Frontal cortex (tissue), 4 donors: ENCODE results near the gene FIBCD1. TPM values are rescaled to one million over a fixed set of nuclear protein-coding genes. Genes with fewer than 3 reads are reported as not detected.

ENCODE experiments used
- DNase-seq, 2 donors: peaks; one replicate each; pipeline ENCODE4 v3.0.0; 2012; ENCODE audit warnings: low spot score in 2 of 2
- FAIRE-seq: peaks from 2 replicates; lab custom pipeline; 2012; peaks lifted over from hg19 to GRCh38; lab: Jason Lieb, UNC
- total RNA-seq: library from RNA; depleted of rRNA; stranded (reverse); fragments of >200 nt; gene quantifications from one replicate; pipeline ENCODE4 v1.2.3, GENCODE V29; 2014
- donor health status: control.
- donor health status: control.
- donor health status: control.

FIBCD1 gene
- total RNA-seq, 1 donor from 2014 or later, result 0.82 TPM

DNA sequence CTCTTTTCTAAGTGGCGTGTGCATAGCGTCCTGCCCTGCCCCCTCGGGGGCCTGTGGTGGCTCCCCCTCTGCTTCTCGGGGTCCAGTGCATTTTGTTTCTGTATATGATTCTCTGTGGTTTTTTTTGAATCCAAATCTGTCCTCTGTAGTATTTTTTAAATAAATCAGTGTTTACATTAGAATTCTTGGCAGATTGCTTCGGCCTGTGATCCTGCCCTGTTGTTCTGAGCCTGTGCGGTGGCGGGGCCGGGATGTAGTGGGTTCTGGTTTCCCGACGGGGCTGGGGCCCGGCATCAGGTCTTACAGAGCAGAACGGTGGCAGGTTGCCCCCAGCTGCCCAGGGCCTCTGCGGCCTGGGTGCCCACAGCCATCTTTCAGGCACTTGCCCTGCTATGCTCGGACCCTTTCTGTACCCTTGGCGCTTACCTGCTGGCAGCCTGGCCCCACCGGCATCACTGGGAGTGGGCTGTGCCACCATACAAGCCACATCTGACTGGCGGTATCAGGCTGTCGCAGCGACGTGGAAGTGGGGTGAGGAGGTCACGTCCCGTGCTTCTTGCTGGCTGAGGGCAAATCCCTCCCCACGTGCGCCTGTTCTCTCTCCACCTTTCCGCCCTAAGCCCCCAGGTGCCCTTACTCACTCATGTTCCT is 51.4 kb downstream of the FIBCD1 start:
- FAIRE-seq, result no peak
- DNase-seq, result no peak

DNA sequence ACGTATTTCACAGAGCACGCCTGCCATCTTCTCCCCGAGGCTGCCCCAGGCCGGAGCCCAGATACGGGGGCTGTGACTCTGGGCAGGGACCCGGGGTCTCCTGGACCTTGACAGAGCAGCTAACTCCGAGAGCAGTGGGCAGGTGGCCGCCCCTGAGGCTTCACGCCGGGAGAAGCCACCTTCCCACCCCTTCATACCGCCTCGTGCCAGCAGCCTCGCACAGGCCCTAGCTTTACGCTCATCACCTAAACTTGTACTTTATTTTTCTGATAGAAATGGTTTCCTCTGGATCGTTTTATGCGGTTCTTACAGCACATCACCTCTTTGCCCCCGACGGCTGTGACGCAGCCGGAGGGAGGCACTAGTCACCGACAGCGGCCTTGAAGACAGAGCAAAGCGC is 52.1 kb downstream of the FIBCD1 start:
- DNase-seq, result no peak
- FAIRE-seq, result no peak

DNA sequence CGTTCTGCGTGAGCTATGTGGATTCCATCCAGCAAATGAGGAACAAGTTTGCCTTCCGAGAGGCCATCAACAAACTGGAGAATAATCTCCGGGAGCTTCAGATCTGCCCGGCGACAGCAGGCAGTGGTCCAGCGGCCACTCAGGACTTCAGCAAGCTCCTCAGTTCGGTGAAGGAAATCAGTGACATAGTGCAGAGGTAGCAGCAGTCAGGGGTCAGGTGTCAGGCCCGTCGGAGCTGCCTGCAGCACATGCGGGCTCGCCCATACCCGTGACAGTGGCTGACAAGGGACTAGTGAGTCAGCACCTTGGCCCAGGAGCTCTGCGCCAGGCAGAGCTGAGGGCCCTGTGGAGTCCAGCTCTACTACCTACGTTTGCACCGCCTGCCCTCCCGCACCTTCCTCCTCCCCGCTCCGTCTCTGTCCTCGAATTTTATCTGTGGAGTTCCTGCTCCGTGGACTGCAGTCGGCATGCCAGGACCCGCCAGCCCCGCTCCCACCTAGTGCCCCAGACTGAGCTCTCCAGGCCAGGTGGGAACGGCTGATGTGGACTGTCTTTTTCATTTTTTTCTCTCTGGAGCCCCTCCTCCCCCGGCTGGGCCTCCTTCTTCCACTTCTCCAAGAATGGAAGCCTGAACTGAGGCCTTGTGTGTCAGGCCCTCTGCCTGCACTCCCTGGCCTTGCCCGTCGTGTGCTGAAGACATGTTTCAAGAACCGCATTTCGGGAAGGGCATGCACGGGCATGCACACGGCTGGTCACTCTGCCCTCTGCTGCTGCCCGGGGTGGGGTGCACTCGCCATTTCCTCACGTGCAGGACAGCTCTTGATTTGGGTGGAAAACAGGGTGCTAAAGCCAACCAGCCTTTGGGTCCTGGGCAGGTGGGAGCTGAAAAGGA is 53.3 kb downstream of the FIBCD1 start:
- FAIRE-seq (no peak), DNase-seq (no peak)

DNA sequence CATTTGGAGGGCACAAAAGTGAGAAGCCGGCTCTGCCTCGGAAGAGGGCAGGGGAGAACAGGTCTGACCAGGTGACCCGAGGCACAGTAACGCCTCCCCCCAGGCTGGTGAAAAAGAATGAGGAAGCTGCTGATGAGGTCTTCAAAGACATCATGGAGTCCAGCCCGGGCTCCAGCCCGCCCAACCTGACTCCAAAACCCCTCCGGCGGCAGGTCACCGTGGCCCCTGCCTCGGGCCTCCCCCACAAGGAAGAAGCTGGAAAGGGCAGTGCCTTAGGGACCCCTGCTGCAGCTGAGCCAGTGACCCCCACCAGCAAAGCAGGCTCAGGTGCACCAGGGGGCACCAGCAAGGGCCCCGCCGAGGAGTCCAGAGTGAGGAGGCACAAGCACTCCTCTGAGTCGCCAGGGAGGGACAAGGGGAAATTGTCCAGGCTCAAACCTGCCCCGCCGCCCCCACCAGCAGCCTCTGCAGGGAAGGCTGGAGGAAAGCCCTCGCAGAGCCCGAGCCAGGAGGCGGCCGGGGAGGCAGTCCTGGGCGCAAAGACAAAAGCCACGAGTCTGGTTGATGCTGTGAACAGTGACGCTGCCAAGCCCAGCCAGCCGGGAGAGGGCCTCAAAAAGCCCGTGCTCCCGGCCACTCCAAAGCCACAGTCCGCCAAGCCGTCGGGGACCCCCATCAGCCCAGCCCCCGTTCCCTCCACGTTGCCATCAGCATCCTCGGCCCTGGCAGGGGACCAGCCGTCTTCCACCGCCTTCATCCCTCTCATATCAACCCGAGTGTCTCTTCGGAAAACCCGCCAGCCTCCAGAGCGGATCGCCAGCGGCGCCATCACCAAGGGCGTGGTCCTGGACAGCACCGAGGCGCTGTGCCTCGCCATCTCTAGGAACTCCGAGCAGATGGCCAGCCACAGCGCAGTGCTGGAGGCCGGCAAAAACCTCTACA is 54.2 kb downstream of the FIBCD1 start:
- DNase-seq (no peak), FAIRE-seq (no peak)

DNA sequence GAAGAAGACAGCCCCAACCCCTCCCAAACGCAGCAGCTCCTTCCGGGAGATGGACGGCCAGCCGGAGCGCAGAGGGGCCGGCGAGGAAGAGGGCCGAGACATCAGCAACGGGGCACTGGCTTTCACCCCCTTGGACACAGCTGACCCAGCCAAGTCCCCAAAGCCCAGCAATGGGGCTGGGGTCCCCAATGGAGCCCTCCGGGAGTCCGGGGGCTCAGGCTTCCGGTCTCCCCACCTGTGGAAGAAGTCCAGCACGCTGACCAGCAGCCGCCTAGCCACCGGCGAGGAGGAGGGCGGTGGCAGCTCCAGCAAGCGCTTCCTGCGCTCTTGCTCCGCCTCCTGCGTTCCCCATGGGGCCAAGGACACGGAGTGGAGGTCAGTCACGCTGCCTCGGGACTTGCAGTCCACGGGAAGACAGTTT is 54.9 kb downstream of the FIBCD1 start:
- FAIRE-seq, result no peak
- DNase-seq, result no peak

DNA sequence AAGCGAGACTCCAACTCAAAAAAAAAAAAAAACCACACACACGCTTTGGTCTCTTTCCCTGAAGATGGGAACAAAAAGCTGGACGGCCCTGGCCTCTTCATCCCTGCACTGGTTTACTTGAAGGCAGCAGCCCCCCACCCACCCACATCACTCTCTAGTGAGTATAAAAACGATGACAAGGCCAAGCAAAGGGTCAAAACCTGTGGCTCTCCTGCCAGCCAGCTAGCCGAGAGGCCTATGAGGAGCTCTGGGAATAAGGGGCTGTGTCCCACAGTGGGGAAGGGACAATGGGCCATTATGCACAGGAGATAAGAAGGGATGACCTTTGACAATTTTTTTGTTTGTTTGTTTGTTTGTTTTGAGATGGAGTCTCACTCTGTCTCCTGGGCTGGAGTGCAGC is 55.6 kb downstream of the FIBCD1 start:
- FAIRE-seq (no peak), DNase-seq (no peak)

DNA sequence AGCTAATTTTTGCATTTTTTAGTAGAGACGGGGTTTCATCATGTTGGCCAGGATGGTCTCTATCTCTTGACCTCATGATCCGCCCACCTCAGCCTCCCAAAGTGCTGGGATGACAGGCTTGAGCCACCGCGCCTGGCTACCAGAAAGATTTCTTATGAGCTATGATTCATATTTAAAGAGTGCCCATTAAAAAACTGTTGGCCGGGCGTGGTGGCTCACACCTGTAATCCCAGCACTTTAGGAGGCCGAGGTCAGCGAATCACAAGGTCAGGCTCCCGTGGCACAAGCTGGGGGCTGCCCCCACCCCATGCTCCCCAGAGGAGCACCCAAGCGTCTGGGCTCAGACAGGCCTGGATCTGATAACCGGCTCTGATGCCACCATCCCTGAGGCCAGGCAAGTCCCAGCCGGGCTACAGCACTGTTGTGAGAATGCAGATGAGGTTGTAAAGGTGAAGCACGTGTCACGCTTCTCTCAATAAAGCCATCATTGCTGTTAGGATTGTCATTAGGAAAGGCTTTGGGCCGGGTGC is 56.3 kb downstream of the FIBCD1 start:
- FAIRE-seq, result no peak
- DNase-seq, result no peak

DNA sequence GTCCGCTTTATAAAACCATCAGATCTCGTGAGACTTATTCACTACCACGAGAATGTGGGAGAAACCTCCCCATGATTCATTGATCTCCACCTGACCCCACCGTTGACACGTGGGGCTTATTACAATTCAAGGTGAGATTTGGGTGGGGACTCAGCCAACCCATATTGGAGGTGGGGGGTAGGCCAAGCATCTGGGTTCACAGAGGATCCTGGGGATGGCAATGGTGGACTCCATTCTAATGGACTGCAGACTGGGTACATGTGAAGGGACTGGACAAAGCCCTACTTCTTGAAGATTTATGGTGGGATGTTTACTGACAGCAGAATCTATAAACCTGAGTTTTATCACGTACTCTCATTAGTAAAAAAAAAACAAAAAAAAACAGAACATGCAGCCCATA is 57.5 kb downstream of the FIBCD1 start:
- no peak for DNase-seq
- no peak for FAIRE-seq

DNA sequence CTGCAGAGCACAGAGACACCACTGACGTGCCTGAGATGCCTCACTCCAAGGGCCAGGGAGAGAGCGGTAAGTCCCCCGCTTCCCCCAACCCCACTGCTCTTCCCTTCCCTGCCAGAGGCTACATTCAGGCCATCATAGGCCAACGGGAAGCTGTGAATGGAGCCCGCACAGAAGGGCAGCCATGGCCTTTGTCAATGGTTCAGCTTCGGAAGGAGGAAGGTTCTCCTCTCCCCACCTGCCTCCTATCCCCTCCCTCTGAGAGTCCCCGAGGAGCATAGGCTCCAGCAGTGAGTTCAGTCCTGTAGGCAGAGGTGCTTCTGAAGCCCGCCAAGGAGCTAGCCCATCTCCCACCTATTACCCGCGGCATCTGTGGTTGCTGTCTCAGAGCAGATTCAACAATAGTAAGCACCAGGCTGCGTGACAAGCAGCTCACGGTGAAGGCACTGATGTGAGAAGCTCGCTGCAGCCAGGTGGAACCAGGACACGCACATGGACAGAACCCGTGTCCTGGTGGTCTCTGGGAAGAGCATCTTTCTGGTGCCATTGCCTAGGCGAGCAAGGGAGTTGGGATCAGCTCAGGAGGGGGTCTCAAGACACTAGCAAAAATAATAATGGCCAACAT is 58.3 kb downstream of the FIBCD1 start:
- FAIRE-seq (no peak), DNase-seq (no peak)

DNA sequence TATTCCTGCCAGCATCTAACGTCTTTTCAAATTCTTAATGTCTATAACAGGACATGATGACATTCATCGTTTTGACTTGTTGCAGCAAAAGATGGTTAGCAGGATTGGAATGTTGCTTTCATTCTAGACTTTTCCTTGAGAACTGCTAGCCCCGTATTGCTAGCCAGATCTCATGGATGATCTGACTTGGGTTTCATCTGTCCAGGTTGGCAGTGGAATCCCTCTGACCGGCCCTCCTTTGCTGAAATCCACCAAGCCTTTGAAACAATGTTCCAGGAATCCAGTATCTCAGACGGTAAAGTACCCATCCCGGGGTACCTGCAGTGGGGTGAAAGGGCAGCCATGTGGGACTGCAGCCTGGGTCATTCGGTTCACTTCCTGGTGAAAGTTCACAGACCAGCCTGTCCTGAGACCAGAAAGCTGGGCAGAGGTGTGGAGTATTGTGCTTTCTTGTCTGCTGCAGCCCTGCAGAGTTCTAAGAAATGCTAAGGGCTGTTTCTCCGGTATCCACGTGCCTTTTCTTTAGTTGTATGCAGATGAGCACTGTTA is 59.1 kb downstream of the FIBCD1 start:
- DNase-seq (no peak), FAIRE-seq (no peak)

DNA sequence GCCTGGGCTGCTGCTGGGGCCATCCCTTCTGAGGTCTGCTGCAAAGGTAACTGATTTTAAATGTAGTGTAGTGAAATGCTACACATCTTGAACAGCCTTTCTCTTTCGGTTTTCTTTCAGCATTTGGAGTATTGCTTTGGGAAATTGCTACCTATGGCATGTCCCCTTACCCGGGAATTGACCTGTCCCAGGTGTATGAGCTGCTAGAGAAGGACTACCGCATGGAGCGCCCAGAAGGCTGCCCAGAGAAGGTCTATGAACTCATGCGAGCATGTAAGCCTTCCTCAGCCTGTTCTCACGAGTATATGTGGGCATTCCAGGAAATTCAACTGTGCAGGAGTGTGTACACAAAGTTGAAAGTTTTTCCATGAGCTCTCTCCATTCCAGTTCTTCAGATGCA is 60.8 kb downstream of the FIBCD1 start:
- FAIRE-seq (no peak), DNase-seq (no peak)

DNA sequence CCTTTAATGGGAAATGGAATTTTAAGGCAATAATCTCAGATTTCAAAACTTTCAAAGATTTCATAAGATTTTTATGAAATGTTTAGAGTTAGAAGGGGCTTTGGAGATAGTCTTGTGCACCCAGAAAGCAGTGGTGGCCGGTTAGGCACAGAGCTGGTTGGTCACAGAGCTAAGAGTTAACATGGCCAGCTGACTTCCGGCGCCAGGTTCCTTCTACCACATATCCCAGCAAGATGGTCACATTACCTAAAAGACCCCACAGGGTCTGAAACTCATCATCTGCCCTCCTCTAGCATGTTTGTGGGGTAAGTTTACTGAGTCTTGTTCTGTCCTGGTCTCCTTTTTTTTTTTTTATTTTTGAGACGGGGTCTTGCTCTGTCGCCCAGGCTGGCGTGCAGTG is 61.7 kb downstream of the FIBCD1 start:
- no peak for FAIRE-seq
- DNase-seq, result no peak

DNA sequence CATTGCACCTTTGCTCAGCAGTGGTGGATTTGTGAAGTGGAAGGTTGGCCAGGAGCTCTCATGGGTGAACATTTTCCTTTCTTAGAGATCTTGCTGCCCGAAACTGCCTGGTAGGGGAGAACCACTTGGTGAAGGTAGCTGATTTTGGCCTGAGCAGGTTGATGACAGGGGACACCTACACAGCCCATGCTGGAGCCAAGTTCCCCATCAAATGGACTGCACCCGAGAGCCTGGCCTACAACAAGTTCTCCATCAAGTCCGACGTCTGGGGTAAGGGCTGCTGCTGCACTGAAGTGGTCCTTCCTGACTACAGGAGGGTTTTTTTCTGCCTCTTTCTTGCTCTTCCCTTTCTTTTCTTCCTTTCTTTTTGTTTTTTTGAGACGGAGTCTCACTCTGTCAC is 64.3 kb downstream of the FIBCD1 start:
- FAIRE-seq (no peak), DNase-seq (no peak)

DNA sequence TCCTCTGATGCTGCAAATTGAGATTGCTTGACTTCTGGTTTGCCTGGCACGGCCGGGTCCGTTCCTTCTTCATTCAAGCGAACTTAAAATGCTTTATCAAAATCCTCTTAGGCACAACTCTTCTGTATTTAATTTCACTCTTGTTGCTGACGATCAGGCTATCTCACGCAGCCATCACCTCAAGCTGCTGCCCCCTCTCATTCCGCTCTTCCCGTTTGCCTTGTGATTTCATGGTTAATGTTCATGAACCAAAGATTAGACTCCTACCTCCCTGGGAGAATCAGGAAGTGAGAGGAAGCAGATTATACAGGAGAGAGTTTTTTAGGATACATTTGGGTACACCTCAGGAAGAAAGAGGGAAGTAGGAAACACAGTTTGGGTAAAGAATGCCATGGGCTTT is 65.1 kb downstream of the FIBCD1 start:
- FAIRE-seq (no peak), DNase-seq (no peak)

DNA sequence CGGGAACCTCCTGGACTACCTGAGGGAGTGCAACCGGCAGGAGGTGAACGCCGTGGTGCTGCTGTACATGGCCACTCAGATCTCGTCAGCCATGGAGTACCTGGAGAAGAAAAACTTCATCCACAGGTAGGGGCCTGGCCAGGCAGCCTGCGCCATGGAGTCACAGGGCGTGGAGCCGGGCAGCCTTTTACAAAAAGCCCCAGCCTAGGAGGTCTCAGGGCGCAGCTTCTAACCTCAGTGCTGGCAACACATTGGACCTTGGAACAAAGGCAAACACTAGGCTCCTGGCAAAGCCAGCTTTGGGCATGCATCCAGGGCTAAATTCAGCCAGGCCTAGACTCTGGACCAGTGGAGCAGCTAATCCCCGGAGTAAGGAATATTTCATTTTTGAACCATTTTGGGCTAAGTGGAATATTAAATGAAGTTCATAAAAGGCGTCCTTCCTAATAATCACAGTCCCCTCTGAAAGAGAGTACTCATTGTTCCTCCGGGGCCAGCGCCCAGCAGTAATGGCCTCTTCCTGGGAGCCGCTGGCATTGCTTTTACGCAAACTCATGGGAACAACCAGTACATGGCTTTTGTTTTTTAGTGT is 66.0 kb downstream of the FIBCD1 start:
- FAIRE-seq, result no peak
- peak; percentile 50 to 52 for DNase-seq

DNA sequence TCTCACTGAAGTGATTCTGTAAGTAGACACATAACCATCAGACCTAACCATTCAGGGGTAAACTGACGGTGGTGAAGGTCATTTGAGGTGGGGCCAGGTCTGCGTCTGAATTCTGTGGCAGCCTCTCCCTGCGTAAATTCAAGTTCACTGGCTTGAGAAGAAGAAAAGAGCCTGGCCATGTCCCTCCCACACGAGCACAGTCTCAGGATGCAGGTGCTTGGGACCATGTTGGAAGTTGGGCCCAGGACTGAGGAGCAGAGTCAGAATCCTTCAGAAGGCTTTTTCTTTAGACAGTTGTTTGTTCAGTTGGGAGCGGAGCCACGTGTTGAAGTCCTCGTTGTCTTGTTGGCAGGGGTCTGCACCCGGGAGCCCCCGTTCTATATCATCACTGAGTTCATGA is 66.5 kb downstream of the FIBCD1 start:
- FAIRE-seq (no peak), DNase-seq (no peak)

DNA sequence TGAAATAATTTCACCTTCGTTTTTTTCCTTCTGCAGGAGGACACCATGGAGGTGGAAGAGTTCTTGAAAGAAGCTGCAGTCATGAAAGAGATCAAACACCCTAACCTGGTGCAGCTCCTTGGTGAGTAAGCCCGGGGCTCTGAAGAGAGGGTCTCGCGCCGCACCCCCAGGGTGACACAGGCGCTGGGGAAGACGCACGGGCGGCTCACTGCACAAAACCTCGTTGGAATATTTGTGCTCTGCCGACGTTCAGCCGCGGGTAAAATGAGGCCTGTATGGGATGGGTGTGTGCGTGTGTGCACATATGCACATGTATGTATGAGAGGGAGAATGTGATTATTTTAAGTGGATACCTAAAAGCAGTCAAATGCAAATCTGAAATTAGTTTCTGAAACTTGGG is 67.0 kb downstream of the FIBCD1 start:
- DNase-seq (no peak), FAIRE-seq (no peak)

DNA sequence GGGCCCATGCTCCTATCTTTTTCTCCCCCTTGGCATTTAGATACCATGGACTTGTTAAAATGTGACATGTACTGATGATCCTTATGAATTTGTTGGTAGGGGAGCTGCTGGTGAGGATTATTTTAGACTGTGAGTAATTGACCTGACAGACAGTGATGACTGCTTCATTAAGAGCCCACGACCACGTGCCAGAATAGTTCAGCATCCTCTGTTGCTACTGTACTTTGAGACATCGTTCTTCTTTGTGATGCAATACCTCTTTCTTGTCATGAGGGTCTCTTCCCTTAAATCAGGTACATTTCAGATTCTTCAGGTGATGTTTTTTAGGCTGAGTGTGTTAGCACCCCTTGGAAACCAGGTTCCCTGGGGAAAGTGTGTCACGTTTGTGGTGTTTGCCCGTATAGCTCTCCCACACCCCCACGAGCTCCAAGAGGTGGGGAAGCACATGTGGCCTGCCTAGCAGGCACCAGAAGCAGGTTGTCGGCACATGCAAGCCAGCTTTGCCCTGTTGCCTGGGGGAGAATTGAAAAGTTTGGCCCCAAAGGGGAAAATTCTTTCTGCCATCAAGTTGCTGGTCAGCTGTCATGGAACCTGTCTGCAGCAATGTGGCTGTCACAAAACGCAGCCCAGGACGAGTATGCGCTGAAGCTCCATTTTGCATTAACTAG is 67.5 kb downstream of the FIBCD1 start:
- no peak for FAIRE-seq
- no peak for DNase-seq
